ENCODE results near the gene MAN2B2.

Gene MAN2B2

GRCh38 chr4:6530301-6530700 lies 44.7 kb upstream of the MAN2B2 start:
- no peak for TF ChIP-seq CTCF (IDR thresholded peaks at IDR 0.05)

GRCh38 chr4:6530964-6531363 lies 44.0 kb upstream of the MAN2B2 start:
- no peak for TF ChIP-seq CTCF (IDR thresholded peaks at IDR 0.05)

GRCh38 chr4:6532102-6532501 lies 42.9 kb upstream of the MAN2B2 start:
- TF ChIP-seq CTCF (IDR thresholded peaks at IDR 0.05), result no peak

- TF ChIP-seq CTCF (IDR thresholded peaks at IDR 0.05), result no peak
Measured at GRCh38 chr4:6532658-6533057, 42.3 kb upstream of the MAN2B2 start.

DNA sequence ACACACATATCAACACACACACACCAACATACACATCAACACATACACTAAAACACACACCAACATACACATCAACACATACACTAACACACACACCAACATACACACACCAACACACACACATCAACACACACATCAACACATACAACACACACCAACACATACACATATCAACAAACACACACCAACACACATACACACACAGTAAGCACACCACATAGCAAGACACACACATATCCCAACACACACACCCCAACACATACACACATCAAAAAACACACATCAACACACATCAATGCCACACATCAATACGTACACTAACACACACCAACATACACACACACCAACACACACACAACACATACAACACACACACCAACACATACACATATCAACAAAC lies 40.9 kb upstream of the MAN2B2 start:
- no peak for TF ChIP-seq CTCF (IDR thresholded peaks at IDR 0.05)

DNA sequence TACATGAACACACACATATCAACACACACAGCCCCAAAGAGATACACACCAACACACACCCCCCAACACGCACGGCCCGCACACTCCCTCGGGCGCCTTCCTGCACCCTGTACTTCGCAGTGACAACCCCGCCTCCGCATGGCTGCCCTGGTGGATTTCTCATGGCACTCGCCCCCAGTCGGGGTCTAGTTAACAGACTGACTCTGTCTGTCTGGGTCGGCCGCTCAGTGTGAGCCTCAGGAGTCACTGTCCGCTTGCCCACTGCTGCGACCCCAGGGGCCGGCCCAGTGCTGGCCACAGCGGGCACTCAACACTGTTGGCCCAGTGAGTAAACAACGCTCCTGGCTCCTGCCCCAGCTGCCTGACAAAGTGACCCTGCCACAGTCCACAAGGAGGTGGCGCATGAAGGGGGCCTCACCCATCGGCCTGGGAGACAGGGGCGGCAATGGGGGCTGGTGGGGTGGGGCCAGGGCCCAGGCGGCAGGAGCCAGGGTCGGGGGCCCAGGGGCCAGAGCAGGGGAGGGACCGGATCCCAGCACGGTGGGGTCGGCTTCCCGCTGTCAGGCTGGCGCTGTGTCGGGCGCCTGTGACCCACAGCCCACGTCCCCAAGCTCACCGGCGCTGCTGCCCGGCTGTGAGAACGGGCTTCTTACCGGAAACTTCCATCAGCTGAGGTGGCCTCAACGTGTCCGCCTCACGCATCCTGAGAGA lies 40.2 kb upstream of the MAN2B2 start:
- TF ChIP-seq CTCF (IDR thresholded peaks at IDR 0.05), result no peak

- no peak for TF ChIP-seq CTCF (IDR thresholded peaks at IDR 0.05)
Measured at GRCh38 chr4:6535329-6535692, 39.7 kb upstream of the MAN2B2 start.

DNA sequence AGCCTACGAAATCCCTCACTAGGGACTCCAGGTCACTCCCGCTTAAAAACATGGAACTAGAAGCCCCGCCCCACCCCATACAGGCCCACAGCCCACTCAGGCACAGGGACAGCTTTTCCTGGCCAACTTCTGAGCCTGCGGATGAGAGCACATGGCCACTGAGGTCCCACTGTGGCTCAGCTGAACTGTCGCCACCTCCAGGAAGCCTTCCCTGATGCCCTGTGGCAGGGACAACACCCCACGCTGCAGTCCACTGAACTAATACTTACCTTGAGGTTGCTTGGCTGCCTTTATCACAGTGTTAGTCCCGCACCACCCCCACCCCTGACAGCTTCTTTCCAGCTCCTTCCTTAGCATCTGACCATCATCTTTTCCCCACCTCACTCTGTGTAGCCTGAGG lies 39.3 kb upstream of the MAN2B2 start:
- no peak for TF ChIP-seq CTCF (IDR thresholded peaks at IDR 0.05)
